Measurements from ENCODE around the gene EIF2D.

EIF2D gene

GRCh38 chr1:206658981-206659273, 46.7 kb upstream of the EIF2D start:
- no peaks in the 10 kb centered on the region for H4K20me1 ChIP-seq (ENCODE audit: insufficient read depth, low read length)
- H3K27ac ChIP-seq (ENCODE audit: low read length): no peak overlapping the region
- H3K9me3 ChIP-seq (ENCODE audit: insufficient read depth, low read length, severe bottlenecking): no peaks in the 10 kb centered on the region
- no peak overlapping the region for H3K9ac ChIP-seq (ENCODE audit: low read depth, low read length)
- TF ChIP-seq EZH2 (IDR thresholded peaks at IDR 0.05; ENCODE audit: borderline replicate concordance, low read depth, low read length, severe bottlenecking): no peak
- TF ChIP-seq CTCF (IDR thresholded peaks at IDR 0.05; ENCODE audit: borderline replicate concordance, extremely low read depth, low read length, poor library complexity, severe bottlenecking): no peak
- no peaks in the 10 kb centered on the region for H3K79me2 ChIP-seq (ENCODE audit: insufficient read depth, low read length)
- H3K36me3 ChIP-seq (ENCODE audit: insufficient read depth, low read length): no peaks in the 10 kb centered on the region
- H3K4me2 ChIP-seq (ENCODE audit: insufficient read depth, low read length): 0 out of 2 replicates have a peak overlapping the region, but pooled peaks have one; percentile 14
- no peak for DNase-seq
- no peak overlapping the region for H2AFZ ChIP-seq (ENCODE audit: low read depth, low read length)
- ATAC-seq (ENCODE audit: insufficient read depth, low read depth): no peak
- H3K4me3 ChIP-seq (ENCODE audit: low read depth in 1 of 2, low read length in 2 of 2): no peak overlapping the region
- peaks cover 17% of the 10 kb centered on the region for H3K27me3 ChIP-seq (ENCODE audit: insufficient read depth, low read length, poor library complexity)
- H3K4me1 ChIP-seq (ENCODE audit: insufficient read depth, low read length): peaks cover 8% of the 10 kb centered on the region

- peaks cover 5% of the 10 kb centered on the region for H3K4me1 ChIP-seq (ENCODE audit: insufficient read depth, low read length)
- no peaks in the 10 kb centered on the region for H3K36me3 ChIP-seq (ENCODE audit: insufficient read depth, low read length)
- no peaks in the 10 kb centered on the region for H3K9me3 ChIP-seq (ENCODE audit: insufficient read depth, low read length, severe bottlenecking)
- no peaks in the 10 kb centered on the region for H4K20me1 ChIP-seq (ENCODE audit: insufficient read depth, low read length)
- H3K9ac ChIP-seq (ENCODE audit: low read depth, low read length): no peak overlapping the region
- peaks cover 12% of the 10 kb centered on the region for H3K27me3 ChIP-seq (ENCODE audit: insufficient read depth, low read length, poor library complexity)
- no peaks in the 10 kb centered on the region for H3K79me2 ChIP-seq (ENCODE audit: insufficient read depth, low read length)
- ATAC-seq (ENCODE audit: insufficient read depth, low read depth): peak; percentile 91
- H3K4me2 ChIP-seq (ENCODE audit: insufficient read depth, low read length): peak overlapping the region; percentile 14
- H2AFZ ChIP-seq (ENCODE audit: low read depth, low read length): no peak overlapping the region
- no peak for TF ChIP-seq EZH2 (IDR thresholded peaks at IDR 0.05; ENCODE audit: borderline replicate concordance, low read depth, low read length, severe bottlenecking)
- TF ChIP-seq CTCF (IDR thresholded peaks at IDR 0.05; ENCODE audit: borderline replicate concordance, extremely low read depth, low read length, poor library complexity, severe bottlenecking): peak; percentile 85
- H3K4me3 ChIP-seq (ENCODE audit: low read depth in 1 of 2, low read length in 2 of 2): no peak overlapping the region
- peak; percentile 63 for DNase-seq
- no peak overlapping the region for H3K27ac ChIP-seq (ENCODE audit: low read length)
Observed at GRCh38 chr1:206658264-206658980, 46.2 kb upstream of the EIF2D start.

GRCh38 chr1:206657751-206658150, 45.5 kb upstream of the EIF2D start:
- ATAC-seq (ENCODE audit: insufficient read depth, low read depth) (no peak), DNase-seq (no peak)
- Histone ChIP-seq H3K9ac (ENCODE audit: low read depth, low read length) (no peak overlapping the region), H3K27ac (ENCODE audit: low read length) (no peak overlapping the region), H3K4me2 (ENCODE audit: insufficient read depth, low read length) (no peak overlapping the region), H3K27me3 (ENCODE audit: insufficient read depth, low read length, poor library complexity) (peaks cover 5% of the 10 kb centered on the region), H3K79me2 (ENCODE audit: insufficient read depth, low read length) (no peaks in the 10 kb centered on the region), H3K9me3 (ENCODE audit: insufficient read depth, low read length, severe bottlenecking) (no peaks in the 10 kb centered on the region), H3K4me1 (ENCODE audit: insufficient read depth, low read length) (peaks cover 5% of the 10 kb centered on the region), H3K4me3 (ENCODE audit: low read depth in 1 of 2, low read length in 2 of 2) (no peak overlapping the region), H2AFZ (ENCODE audit: low read depth, low read length) (no peak overlapping the region), H3K36me3 (ENCODE audit: insufficient read depth, low read length) (no peaks in the 10 kb centered on the region), H4K20me1 (ENCODE audit: insufficient read depth, low read length) (no peaks in the 10 kb centered on the region)
- TF ChIP-seq EZH2 (IDR thresholded peaks at IDR 0.05; ENCODE audit: borderline replicate concordance, low read depth, low read length, severe bottlenecking): no peak
- no peak for TF ChIP-seq CTCF (IDR thresholded peaks at IDR 0.05; ENCODE audit: borderline replicate concordance, extremely low read depth, low read length, poor library complexity, severe bottlenecking)

All from DND-41 (cell line).